Inflammatory macrophage treated with lipopolysaccharide for 4 hours (primary cell): ENCODE measurements around the gene DDI2.
"Not testable (repeated sequence)": the region's sequence is repeated elsewhere in the genome, so short reads cannot be mapped to it uniquely, and the experiment has no call there.

Experiments
- DNase-seq: peaks from one replicate; pipeline ENCODE4 v3.0.0-alpha.2; 2020

DDI2 gene

DNA sequence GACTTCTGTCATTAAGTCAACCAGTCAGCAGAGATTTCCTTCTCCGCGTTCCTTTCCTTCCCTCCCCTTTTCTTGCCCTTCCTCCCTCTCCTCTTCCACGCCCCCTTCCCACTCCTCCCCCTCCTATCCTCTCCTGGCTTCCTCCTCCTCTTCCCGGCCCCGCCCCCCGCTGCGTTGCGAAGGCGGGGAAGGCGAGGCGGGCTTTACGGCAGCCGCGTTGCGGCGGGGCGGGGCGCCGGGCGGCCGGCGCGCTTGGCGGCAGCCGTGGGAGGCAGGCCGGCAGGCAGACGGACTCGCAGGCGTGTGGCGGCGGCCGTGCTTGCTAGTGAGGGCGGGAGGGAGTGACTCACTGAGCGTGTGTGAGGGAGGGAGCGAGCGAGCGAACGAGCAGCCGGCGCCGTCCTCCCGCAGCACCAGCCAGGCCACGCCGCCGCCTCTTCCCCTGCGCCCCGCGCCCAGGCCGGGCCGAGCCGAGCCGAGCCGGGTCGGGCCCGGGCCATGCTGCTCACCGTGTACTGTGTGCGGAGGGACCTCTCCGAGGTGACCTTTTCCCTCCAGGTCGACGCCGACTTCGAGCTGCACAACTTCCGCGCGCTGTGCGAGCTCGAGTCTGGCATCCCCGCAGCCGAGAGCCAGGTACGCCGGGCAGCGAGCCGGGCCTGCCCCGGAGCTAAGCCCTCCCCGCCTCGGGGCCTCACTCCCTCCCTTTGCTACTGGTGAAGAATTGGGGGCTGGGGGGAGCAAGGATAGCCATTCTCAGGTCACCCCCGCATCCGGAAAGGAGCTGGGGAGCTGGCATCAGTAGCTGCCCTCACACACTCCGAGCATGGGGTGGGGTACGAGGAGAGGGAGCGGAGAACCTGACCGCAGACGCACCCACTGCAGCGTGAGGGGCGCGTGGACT, at the start of gene DDI2:
Gene DDI2 (plus strand): TSS at position 286 of the 904 bp plus-strand sequence. CDS start 213 bp downstream, at position 499.
- DNase-seq, result peak; percentile 99

DNA sequence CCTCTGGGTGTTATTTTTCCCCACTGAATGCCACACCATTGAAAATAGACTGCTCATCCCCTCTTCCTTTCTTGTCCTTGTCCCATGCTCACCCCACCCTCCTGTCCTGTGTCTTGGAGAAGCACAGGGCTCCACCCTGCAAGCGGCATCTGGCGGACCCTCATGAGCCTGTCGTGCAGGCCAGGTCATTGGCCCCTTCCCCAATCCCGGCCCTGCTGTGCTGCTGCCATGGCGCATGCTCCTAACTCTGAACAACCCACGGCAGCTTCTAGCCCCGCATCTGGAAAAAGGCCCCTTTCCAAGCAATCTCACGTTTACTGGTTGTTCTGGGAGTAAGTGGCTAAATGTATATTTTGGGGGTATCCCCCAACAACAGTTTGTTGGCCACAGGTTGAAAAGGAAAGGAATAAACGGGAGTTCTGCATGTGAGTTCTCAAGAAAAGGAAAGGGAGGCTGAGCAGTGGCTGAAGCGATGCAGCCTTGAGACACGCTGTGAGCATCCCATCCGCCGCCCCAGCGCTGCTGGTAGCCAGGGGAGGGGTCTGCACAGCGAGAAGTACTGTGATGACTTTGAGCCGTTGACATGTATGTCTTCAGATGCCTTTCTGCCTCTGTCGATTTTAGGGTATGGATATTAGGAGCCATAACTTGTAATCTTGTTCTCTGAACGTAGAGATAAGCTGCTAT, 48.7 kb upstream of the DDI2 start:
- no peak for DNase-seq

DNA sequence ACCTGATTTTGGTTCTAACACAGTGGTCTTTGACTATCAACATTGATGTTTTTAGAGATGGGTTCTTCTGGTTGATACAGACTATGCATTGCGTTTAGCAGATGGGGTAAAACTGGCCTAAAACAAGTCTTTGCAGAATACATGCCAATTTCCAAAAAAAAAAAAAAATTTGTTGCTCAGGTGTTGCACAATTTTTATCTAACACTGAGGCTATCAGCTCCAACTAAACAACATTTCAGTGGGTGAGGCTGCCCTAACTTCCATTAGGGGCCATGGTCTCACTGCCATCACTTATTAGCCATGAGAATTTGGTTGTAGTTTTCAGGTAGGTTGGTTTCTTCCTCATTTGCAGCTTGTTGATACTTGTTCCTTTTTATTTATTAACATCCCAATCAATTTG, 46.4 kb upstream of the DDI2 start:
- DNase-seq, result no peak

DNA sequence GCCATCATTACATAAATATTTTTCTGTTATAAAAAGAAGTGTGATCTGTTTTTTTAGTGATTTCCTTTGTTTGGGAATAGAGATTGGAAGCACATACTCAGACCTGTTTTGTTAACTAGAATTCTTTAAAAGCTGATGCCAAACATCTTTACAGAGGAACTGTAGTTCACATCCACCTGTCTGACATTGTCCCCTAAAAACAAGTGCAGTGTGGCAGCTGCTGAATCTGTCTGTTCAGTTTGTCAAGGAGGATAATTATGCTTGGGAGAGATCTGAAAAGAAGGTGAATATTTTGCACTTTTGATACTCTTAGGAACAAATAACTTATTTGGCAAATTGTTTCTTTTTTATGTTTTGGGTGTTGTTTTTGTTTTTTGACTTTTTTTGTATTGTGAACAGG, 46.0 kb upstream of the DDI2 start:
- no peak for DNase-seq

DNA sequence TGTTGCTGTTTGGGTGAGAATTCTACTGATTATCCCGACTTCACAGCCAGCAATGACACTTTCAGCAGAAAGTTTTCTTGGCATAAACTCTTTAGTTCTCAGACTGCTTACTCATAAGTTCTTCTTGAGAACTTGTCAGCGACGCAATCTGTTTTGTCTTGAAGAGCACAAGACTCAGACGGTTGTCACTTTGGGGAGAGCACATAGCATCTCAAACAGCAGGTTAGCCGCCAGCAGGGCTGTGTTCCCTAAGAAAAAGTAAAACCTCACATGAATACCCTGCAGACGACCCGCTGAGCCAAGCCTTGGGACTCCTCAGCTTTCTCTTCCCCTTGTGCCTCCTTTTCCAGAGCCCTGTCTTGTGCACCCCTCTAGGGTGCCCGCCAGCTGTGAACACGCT, 43.8 kb upstream of the DDI2 start:
- no peak for DNase-seq

DNA sequence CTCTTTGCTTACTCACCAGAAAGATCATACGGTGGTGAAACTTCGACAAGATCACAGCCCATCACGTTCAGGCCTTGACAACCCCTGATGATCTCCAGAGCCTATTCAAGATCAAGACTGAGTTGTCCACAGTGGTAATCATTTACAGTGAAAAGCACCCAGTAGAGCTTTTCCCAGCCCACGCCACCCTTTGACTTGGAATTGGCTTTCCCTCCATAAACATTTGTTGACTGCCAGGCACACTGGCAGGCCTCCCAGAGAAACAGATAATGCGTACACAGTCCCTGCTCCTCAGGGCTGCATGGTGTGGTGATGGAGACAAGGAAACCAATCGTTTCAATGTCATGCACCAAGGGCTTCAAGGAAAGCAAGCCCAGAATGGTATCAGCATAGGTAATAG, 42.5 kb upstream of the DDI2 start:
- DNase-seq, result no peak

DNA sequence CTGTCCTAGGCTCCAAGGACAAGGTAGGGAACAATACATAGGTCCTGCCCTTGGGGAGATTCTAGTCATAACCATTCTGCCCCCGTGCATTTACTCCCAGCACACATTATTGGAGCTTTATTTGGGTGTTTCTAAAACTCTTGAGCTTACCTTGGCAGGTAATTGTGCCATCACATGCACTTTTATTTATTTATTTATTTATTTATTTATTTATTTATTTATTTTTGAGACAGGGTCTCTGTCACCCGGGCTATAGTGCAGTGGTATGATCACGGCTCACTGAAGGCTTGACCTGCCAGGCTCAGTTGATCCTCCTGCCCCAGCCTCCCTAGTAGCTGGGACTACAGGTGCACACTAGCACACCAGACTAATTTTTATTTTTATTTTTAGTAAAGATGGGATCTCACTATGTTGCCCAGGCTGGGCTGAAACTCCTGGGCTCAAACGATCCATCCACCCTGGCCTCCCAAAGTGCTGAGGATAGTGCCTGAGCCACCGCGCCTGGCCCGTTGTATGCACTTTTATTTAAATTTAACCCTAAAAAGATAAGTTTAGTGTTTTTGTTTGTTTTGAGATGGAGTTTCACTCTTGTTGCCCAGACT, 41.6 kb upstream of the DDI2 start:
- DNase-seq, result no peak

DNA sequence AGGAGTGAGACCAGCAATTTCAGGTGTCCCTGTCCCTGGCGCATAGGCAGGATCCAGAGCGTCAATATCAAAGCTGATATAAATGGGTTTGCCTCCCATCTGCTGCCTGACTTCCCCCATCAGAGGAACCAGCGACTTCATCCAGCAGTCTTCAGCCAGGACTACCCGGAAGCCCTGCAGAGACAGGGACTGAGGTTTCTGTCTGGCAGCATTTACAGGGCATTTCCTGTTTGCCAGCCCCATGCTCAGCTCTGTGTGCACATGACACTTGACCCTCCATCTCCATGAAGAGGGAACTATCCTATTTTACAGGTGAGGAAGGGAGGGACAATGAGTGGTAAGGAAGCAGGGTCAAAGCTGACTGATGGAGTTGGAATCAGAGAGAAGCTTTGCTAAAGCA, 39.6 kb upstream of the DDI2 start:
- no peak for DNase-seq

DNA sequence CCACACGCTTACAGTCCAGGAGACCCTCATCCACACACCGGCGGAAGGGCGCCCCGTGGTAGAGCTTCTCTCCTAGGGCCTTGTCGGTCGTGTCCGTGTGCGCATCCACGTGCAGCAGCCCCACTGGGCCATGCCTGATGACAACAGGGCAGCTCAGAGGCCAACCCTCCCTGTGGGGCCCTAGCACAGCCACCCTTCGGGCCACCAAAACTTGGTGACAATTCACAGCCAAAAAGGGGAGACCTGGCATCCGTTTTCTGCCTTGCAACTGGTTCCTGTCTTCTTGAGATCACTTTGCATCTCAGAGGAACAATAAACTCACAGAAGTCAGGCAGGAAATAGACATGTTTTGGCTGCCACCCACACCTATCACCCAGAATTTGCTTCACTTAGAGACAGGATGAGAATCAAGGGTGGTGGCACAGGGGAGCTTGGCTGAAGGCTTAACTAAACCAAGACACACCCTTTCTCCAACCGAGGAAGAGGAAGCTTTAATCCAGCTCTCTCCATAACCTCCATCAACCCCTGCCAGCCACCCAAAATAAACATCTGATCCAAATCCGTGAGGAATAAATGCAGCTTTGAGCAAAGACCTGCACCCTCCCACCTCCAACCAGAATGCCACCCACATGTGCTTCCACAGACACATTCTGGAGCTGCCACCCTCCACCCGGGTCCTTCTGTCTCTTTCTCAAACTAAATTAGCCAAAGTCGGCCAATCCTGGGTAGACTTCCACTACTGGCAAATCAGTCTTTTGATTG, 38.2 kb upstream of the DDI2 start:
- DNase-seq, result no peak

DNA sequence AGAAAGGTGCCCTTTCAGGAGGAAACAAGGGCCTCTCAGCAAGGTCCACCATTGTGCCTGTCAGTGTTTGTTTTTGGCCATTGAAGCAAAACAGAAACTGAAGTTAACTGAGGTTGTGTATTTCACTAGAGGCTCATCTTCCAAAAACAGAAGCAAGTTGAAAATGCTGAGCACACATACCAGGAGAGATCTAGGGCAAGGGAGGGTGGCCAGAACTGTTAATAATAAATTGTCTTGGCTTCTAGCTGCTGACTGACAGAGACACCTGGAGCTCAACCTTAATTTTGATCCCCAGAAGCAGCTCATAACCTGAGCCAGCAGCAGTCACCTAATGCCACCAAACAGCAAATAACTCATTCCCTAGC, 37.6 kb upstream of the DDI2 start:
- DNase-seq, result peak; percentile 45

DNA sequence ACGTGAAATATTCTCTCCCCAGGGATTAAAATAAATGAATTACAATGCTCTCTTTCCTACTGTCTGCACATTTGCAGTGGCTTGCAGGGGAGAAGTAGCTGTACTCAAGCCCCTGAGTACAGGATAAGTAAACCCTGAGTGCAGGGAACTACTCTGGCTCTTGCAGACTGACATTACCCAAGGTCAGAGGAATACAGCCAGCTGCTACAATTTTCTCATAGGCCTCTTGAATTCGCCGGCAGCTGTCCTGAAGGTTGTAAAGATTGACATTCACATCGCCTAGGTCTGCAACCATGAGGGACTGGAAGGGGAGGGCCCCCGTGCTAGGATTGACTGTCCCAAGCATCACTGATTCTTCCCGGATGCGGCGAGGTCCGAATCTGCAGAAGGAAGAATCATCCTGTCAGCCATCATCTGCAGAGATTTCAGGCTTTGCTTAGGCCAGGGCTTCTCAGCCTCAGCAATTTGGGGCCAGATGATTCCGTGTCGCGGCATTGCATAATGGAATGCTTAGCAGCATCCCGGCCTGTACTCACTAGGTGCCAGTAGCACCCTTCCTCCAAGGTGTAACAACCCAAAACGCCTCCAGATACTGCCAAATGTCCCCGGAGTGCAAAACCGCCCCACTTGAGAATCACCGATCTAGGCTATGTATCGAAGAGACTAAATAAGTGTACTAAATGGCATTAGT, 34.1 kb upstream of the DDI2 start:
- no peak for DNase-seq

DNA sequence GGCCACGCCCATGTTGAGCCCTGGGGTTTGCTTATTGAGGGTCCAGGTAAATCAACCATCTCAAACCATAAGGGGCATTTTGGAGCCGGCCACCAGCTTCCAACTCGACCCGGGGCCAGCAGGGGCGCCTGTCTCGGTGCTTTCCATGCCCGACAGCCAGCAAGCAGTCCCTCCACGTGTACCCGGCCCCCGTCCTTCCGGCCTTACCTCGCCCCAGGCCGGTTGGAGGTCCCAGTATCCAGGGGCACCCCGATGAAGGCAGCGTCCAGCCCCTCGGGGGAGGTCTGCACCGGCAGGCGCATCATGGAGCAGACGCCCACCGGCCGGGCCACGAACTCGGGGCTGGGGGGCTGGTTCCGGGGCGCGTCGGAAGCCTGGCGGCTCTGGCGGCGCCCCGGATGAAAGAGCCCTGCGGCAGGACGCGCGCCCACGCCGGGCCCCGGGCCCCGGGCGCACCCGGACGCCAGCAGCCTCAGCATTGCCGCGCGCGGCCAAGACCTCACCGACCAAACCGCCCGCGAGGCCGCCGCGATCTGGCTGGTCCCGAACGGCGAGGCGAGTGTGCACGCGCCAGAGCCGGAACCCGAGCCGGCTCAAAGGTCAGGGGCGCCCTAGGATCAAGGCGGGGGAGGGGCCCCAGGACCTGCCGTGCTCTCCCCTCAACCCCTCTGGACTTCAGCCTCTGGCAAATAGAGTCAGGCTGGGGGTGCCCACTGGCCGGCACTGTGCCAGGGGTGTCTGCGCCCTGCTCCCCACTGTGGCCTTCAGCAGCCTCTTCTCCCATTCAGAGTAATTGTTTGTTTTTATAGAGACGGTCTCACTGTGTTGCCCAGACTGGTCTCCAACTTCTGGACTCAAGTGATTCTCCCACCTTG, 32.5 kb upstream of the DDI2 start, which contains the start of gene AGMAT:
Gene AGMAT (minus strand): TSS at position 563 of the 875 bp plus-strand sequence. CDS start 84 bp downstream, at position 479.
- DNase-seq, result peak; percentile 27

DNA sequence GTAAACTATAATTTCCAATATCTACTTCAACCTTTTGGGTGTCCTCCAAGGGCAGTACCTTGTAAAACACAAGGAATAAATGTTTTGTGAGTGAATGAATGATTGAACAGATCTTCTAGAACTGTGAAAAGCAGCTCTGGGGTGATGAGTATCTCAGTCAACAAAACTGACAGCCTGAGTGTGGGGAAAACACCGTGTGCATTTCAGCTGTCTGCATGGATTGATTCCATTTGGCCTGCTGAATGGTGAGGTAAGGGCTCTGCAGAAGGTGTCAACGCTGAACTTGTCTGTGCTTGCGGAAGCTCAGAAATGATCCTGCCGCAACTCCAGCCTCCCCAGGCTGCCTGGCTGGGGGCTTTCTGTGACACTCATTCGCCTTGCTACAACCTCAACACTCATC, 25.0 kb upstream of the DDI2 start:
- no peak for DNase-seq

DNA sequence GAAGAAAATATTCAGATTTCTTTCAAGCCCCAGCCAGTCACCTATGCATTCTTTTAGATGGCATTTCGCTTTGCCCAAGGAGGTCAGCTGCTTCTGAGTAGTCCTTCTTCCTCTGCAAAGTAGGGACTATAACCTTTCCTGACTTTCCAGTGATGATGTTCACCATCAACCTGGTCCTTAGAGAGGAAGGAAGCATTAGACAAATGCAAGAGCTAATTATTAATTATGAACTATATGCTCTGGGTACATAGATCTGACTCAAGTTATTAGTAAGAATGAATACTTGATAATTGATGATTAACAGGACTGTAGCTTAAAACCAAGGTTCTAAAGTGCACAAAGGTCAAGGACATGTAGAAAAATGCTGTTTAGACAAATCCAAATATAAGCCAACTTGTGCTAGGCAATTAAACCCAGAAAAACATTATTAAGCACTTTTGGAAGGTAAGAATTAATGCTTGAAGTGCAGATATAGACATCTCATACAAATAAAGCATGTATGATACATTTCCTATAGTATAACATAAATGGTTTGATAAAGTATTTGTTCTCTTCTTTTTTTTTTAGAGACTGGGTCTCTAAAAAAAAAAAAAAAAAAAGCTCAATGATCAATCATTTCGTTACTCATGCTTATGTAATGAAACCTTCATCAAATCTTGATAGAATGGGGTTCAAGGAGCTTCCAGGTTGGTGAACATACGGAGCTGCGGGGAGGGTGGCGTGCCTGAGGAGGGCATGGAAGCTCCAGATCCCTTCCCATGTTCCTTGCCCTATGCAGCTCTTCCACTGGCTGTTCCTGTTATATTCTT, 21.2 kb upstream of the DDI2 start:
- no peak for DNase-seq

DNA sequence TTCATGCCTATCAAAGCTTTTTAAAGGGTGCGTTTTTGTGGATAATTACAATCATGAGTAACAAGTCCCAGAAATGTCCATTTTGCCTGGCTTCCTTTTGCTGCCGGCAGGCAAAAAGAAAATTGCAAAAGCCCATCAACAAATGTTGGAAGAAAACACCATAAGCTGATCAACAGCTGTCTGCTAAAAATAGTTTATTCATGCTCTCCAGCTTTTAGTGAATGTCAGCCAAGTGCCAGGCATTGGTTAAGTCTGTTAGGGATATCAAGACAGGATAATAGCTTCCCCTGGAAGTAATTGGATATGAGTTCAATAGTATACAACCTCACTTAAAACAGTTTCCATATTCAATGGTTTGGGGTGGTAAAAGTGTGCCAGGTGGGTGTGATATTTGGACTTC, 18.8 kb upstream of the DDI2 start:
- DNase-seq, result no peak

DNA sequence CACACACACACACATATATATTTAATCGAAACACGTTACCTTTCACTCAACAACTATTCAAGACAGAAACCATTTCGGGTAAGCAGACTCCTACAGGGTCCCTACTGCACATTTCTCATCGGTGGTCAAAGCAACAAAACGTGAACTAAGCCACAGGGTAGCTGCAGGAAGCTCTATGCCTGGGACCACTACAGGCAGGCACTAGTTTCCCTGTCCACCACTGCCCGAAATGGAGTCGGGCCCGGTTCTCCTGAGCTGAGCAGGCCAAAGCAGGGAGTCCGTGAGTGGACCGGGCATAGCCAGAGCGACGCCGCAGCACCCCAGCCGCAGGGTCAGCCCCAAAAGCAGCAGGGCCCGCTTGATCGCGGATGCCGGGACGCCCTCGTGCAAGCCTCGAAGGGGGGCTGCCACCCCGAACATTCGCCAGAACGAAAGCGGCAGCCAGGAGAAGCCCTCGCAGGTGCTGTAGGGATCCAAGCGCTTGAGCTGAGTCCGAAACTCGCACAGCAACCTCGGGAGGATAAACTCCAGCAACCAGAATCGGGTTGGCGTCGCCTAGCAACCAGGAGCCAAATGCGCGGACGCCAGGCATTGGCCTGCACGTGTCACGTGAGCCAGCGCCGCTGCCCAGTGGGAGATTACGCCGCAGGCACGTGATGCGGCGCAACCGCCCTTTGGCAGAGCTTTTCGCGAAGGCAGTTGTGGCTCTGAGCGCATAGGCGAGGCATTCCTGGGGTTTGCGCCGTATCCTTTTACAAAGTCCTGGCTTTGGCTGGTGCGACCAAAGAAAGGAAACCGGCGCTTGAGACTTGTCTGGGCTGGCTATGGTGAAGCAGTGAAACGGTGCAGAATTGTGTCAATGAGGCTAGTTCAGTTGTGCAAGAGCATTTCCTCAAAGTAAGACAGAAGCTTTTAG, 13.9 kb upstream of the DDI2 start:
- DNase-seq, result peak; percentile 97

DNA sequence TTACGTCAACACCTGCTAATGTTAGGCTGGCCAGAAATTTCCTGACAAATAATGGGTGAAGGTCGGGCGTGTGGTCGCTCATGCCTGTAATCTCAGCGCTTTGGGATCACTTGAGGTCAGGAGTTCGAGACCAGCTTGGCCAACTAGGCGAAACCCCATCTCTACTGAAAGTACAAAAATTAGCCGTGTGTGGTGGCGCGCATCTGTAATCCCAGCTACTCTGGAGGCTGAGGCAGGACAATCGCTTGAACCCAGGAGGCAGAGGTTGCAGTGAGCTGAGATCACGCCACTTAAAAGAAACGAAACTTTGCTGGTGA, 13.3 kb upstream of the DDI2 start:
- DNase-seq, result not testable (repeated sequence)

DNA sequence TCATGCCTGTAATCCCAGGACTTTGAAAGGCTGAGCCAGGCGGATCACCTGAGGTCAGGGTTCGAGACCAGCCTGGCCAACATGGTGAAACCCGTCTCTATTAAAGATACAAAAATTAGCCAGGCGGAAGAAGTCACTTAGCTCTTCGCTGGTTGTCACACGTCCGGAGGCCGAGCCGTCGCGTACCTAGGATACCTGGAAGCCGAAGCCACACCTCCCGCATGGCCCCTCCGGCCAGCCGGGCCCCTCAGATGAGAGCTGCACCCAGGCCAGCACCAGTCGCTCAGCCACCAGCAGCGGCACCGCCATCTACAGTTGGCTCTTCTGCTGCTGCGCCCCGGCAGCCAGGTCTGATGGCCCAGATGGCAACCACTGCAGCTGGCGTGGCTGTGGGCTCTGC, 12.9 kb upstream of the DDI2 start:
- not testable (repeated sequence) for DNase-seq
